Astrocyte of the cerebellum (primary cell): ENCODE results near the gene VKORC1.

Experiments used
- DNase-seq: peaks from one replicate; pipeline ENCODE4 v3.0.0-alpha.2; 2011; ENCODE audit warnings: low read depth
- H3K4me3 ChIP-seq: 2 replicates; pipeline ENCODE4 v1.5.1; 2011; ENCODE audit warnings: mild to moderate bottlenecking, low read depth, low read length, moderate library complexity
- CTCF ChIP-seq: IDR thresholded peaks from 2 replicates; pipeline ENCODE4 v1.5.1; 2012; ENCODE audit warnings: low read length, low read depth, moderate library complexity, mild to moderate bottlenecking; ENCODE audit errors: missing control alignments
- in situ Hi-C: cut with HindIII; loops from 2 replicates; pipeline ENCODE4 v1.10.0; 2017; ENCODE audit warnings: low sequenced_read_pairs

Gene VKORC1

GRCh38 chr16:31043898-31044481, 50.6 kb downstream of the VKORC1 start:
- no peak overlapping the region for H3K4me3 ChIP-seq
- in situ Hi-C loops: no loop called here
- DNase-seq: no peak
- TF ChIP-seq CTCF: no peak

- in situ Hi-C loops: no loop called here
- no peak overlapping the region for H3K4me3 ChIP-seq
- DNase-seq: no peak
- no peak for TF ChIP-seq CTCF
Observed at GRCh38 chr16:31043352-31043751, 51.2 kb downstream of the VKORC1 start.

- no peak for DNase-seq
- no peak overlapping the region for H3K4me3 ChIP-seq
- in situ Hi-C loops: no loop called here
- no peak for TF ChIP-seq CTCF
Observed at GRCh38 chr16:31042866-31043265, 51.7 kb downstream of the VKORC1 start.
